ELR (cell line): Measurements from ENCODE around the gene DRD5.

Experiments
- DNase-seq: peaks from one replicate; pipeline ENCODE4 v3.0.0-alpha.2; 2015; ENCODE audit warnings: low read depth

DRD5 gene

DNA sequence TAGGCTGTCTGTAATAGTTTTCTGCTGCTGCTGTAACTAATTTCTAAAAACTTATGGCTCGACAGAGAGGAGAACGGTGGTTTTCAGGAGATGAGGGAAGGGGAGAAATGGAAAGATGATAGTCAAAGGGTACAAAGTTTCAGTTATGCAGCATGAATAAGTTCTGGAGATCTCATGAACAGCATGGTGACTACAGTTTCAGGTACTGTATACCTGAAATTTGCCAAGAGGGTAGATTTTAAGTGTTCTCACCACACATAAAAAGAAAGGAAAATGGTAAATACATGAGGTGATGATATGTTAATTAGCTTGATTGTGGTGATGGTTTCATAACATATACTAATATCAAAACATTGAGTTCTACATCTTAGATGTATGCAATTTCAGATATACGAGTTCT is 34.9 kb downstream of the DRD5 start:
- no peak for DNase-seq

- no peak for DNase-seq
These were observed 38.9 kb downstream of the DRD5 start for GRCh38 chr4:9820343-9820742.

GRCh38 chr4:9825049-9825448 is 43.6 kb downstream of the DRD5 start:
- no peak for DNase-seq

DNA sequence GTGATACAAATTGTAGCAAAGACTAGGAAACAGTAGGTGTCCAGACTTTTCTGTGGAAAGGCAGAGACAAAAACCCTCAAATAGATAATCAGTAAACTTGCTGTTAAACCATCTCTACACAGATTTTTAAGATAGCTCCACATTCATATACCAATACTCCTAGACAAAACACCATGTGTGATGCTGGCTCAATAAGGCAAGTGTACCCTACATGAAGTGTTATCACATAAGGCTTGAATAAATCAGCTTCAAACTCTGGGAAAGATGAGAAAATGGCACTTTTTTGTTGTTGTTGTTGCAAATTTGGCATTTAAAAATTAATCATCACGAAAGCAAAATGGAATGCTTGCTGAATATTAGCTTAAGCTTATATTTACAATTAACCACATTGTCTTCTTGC is 45.1 kb downstream of the DRD5 start:
- no peak for DNase-seq

DNA sequence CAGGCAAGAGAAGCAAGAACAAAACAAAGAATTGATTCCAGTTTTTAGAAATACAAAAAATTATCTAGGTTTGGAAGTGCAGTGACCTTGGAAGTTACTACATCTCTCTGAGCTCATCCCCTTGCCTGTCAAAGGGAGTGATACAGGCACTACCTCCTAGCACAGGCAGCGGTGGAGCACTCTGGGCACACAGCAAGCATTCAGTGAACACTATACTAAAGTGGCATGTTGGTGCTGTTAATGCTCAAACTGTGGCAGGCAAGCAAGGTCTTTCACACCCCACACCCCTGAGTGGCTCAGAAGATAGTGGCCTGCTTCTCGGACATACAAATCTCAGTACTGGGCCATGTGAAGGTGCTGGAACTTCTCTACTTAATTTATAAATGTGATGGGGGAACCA is 51.2 kb downstream of the DRD5 start:
- DNase-seq = no peak

- DNase-seq = no peak
These were observed 52.0 kb downstream of the DRD5 start for GRCh38 chr4:9833421-9833820.
